ENCODE measurements around the gene RNPEPL1.
"Not testable (repeated sequence)": the region's sequence is repeated elsewhere in the genome, so short reads cannot be mapped to it uniquely, and the experiment has no call there.

RNPEPL1 gene

DNA sequence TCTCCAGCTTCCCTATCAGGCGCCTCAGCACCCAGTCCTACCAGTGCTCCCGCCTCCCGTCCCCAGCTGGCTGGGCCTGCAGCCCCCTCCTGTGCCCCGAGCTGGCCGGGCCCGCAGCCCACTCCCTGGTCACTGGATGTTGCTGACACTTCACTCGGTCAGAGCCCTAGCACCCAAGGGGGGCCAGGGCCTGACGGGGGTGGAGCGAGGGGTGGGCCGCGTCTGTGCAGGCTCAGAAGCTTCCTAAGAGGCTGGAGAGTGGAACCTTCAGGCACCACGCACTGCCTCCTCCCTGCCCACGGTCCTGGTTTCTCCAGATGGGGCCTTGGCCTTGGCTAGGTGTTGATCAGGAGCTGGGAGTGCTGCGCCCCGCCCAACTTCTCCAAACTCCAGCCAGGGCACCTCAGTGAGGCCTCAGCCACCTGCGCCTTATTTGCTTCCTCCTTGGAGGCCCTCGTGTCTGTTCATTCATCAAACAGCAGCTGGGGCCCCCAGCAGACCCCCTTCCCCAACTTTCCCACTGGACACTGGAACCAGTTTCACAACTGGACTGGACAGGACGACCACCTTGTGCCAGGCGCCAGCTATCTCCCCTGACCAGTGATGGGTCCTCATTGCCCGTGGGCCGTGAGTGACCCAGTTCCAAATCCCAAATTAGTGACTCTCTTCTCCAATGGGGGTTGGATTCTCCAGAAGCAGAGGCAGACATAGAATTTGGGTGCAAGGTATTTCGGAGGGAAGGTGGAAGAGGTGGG is 35.0 kb downstream of the RNPEPL1 start:
- DNase-seq, result no peak

- DNase-seq, result no peak
These were observed 35.6 kb downstream of the RNPEPL1 start for GRCh38 chr2:240603846-240604245.

GRCh38 chr2:240604291-240604938 is 36.1 kb downstream of the RNPEPL1 start:
- DNase-seq, result peak in 47 of 51 donors; percentile 25 to 94 (median 72)

- DNase-seq, result no peak
These were observed 36.8 kb downstream of the RNPEPL1 start for GRCh38 chr2:240604939-240605716.

DNA sequence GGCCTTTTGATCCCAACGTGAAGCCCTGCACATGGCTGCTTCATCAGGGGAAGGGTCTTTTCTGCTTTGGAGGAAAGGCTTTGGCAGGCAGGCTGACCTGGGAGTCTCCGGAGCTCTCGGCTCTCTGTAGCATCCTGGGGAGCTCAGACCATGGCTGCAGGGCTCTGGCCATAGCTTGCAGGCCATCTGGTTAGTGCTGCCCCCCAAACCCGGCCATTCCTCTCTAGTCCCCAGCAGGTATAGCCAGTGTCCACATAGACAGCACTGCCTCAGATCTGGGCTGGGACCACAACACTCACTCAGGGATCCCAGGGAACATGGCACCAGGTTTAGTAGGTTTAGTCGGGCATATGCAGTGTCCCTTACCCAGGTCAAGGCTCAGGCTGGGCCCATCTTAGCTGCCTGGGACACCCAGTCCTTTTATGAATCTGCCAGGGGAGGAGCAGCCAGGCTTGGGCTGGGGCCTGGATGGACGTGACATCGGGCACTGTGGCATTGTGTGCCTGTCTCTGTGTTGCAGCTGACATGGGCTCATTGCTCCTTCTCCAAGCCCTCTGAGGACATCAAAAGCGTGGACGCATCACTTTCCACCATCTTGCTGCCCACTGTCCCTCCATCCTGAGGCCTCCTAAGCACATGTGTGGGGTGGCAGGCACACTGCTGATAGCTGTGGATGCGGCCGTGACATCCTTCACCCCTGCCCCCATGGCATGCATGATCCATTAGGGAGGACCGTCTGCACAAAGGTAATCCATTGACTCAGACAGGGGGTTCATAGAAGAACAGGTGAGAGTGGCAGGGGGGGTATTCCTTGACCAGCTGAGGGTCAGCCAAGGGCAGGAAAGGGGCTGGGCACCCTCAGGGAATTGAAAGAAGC is 37.8 kb downstream of the RNPEPL1 start:
- DNase-seq, result no peak

GRCh38 chr2:240611601-240612210 is 43.4 kb downstream of the RNPEPL1 start:
- no peak for DNase-seq

DNA sequence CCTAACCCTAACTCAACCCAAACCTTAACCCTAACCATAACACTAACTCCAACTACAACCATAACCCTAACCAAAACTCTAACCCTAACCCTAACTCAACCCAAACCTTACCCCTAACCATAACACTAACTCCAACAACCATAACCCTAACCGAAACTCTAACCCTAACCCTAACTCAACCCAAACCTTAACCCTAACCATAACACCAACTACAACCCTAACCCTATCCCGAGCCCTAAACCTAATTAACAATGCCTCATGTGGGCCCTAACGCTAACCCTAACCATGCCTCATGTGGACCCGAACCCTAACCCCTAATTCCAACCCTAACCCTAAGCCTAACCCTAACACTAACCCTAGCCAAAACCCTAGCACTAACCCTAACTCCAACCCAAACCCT is 45.5 kb downstream of the RNPEPL1 start:
- no peak for DNase-seq

DNA sequence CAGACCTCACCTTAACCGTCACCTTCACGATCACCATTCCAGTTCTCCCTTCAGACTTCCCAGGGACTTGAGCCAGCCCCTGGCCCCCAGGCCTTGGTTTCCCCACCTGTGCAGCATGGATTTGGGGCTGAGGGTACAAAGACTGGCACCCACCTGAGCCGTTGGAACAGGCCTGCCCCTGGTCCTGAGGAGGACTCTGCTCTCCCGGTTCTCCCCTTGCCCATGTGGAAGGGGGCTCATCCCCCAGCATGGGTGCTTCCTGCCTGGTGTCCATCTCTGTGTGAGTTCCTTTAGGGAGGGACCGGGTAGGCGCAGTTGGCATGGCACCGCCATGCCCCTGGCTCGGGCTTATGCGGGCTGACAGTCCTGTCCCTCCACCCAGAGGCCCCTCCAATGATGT is 46.1 kb downstream of the RNPEPL1 start:
- DNase-seq, result no peak

- DNase-seq, result no peak
These were observed 47.1 kb downstream of the RNPEPL1 start for GRCh38 chr2:240615396-240615795.

GRCh38 chr2:240615820-240616547 is 47.7 kb downstream of the RNPEPL1 start:
- no peak for DNase-seq

- not testable (repeated sequence) for DNase-seq
These were observed 48.8 kb downstream of the RNPEPL1 start for GRCh38 chr2:240616860-240617666.

- no peak for DNase-seq
These were observed 50.5 kb downstream of the RNPEPL1 start for GRCh38 chr2:240618776-240619175.

GRCh38 chr2:240619506-240620148 is 51.3 kb downstream of the RNPEPL1 start:
- no peak for DNase-seq

DNA sequence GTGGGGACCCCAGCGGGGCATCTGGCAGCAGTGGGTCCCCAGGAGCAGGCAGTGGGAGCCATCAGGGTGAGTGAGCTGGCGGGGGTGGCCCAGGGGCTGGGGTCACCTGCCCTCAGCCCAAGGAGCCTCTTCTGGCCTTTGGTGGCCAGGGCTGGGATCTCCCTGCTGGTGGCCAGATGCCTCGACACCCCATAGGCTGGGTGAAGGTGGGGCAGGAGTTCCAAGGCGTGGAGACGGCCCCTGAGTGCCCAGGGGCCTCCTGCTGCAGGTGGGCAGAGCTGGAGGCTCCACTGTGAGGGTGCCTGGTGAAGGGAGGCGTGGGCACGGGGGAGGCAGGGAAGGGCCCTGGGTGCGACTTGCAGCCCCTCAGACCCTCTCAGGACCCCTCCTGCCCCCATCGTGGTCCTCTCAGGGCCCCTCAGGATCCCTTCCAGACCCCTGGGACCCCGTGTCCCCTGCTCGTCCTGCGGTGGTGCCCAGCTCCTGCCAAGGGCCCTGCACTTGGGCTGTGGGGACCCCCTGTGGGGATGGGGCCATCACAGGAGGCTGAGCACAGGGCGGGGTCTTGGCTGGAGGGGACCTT is 52.0 kb downstream of the RNPEPL1 start:
- DNase-seq, result no peak

DNA sequence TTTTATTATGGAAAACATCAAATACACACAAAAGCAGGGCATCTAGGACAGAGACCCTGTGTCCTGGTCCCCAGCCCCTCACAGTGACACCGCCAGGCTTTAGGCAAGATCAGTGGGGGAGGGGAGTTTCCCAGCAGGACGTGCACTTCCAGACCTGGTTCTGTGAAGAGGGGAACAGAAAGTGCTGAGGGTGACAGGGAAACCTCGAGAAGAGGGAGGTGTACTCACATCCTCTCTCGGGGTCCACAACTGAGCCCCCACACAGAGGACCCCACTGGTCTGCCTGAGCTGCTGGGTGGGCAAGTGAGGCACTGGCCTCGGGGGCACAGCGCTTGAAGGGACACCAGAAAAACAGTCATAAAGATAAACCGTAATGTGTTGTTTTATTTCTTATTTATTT is 52.6 kb downstream of the RNPEPL1 start:
- no peak for DNase-seq

- DNase-seq, result no peak
These were observed 53.8 kb downstream of the RNPEPL1 start for GRCh38 chr2:240622060-240622411.

- no peak for DNase-seq
These were observed 54.4 kb downstream of the RNPEPL1 start for GRCh38 chr2:240622531-240623235.

DNA sequence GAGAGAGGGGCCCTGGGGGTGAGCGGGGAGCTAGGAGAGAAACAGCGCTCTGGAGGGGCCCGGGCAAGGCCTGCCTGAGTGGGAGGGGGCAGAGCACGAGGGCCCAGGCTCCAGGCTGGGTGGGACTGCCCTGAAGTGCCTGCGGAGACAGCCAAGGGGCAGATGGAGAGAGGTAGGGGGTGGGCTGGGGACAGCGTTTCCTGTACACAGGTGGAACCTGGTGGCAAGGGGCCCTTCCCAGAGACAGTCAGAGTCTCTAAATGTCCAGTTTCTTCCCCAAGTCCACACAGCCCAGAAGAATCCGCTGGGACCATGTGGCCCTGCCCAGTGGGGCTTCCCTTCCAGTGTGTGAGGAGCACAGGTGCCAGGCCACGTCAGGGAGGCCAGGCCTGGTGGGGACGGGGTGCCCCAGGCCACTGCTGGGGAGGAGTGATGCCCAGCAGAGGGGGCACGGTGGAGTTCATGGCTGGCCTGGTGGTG is 55.3 kb downstream of the RNPEPL1 start:
- DNase-seq, result no peak
